GM23338 (cell line): ENCODE measurements around the gene NEU2. TPM values are rescaled to one million over a fixed set of nuclear protein-coding genes. Genes with fewer than 3 reads are reported as not detected.

Source experiments
- ATAC-seq: fragments of 200-7000 bp; cut with Tn5 transposase; 3 replicates; pipeline ENCODE4 v1.9.1; 2020
- DNase-seq: peaks from one replicate; pipeline ENCODE4 v3.0.0-alpha.2; 2015; ENCODE audit warnings: low spot score
- H2AFZ ChIP-seq: fragments of 200-600 bp; sonication (generic); 2 replicates; pipeline ENCODE4 v1.8.0; 2016; ENCODE audit warnings: antibody characterized with exemption, mild to moderate bottlenecking, moderate library complexity
- H3F3A ChIP-seq: fragments of 200-600 bp; sonication (generic); replicated peaks from 2 replicates; pipeline ENCODE4 v1.8.0; 2017; ENCODE audit warnings: antibody characterized with exemption, mixed run types, low read depth
- H3K27ac ChIP-seq: fragments of 200-600 bp; sonication (generic); 2 replicates; pipeline ENCODE4 v1.6.1; 2016; ENCODE audit warnings: low read depth
- H3K27me3 ChIP-seq: fragments of 200-600 bp; sonication (generic); 2 replicates; pipeline ENCODE4 v1.8.0; 2016; ENCODE audit warnings: mild to moderate bottlenecking, mixed run types, moderate library complexity; ENCODE audit not compliant: insufficient read depth
- H3K36me3 ChIP-seq: fragments of 200-600 bp; sonication (generic); 2 replicates; pipeline ENCODE4 v1.8.0; 2016; ENCODE audit warnings: mild to moderate bottlenecking; ENCODE audit not compliant: insufficient read depth
- H3K4me1 ChIP-seq: fragments of 200-600 bp; sonication (generic); 2 replicates; pipeline ENCODE4 v1.8.0; 2016; ENCODE audit warnings: mild to moderate bottlenecking, moderate library complexity; ENCODE audit not compliant: insufficient read depth
- H3K4me2 ChIP-seq: fragments of 200-600 bp; sonication (generic); 2 replicates; pipeline ENCODE4 v1.7.1; 2017; ENCODE audit warnings: mixed run types
- H3K4me3 ChIP-seq: fragments of 200-600 bp; sonication (generic); 2 replicates; pipeline ENCODE4 v1.6.1; 2016; ENCODE audit warnings: mixed run types
- H3K79me2 ChIP-seq: fragments of 200-600 bp; sonication (generic); replicated peaks from 2 replicates; pipeline ENCODE4 v1.8.0; 2017; ENCODE audit warnings: mild to moderate bottlenecking; ENCODE audit not compliant: insufficient read depth
- H3K9me2 ChIP-seq: fragments of 200-600 bp; sonication (generic); 2 replicates; pipeline ENCODE4 v1.8.0; 2017; ENCODE audit not compliant: insufficient read depth
- H4K20me1 ChIP-seq: fragments of 200-600 bp; sonication (generic); replicated peaks from 2 replicates; pipeline ENCODE4 v1.8.0; 2017; ENCODE audit warnings: mild to moderate bottlenecking; ENCODE audit not compliant: insufficient read depth
- H3K27ac Mint-ChIP-seq: 2 replicates; pipeline ENCODE4 v1.8.0; 2020; ENCODE audit warnings: inconsistent platforms, mild to moderate bottlenecking, moderate library complexity, mixed read lengths
- H3K27me3 Mint-ChIP-seq: 3 replicates; pipeline ENCODE4 v1.8.0; 2022; ENCODE audit warnings: low read depth, mild to moderate bottlenecking, moderate library complexity, mixed read lengths, inconsistent platforms; ENCODE audit not compliant: insufficient read depth, poor library complexity
- H3K36me3 Mint-ChIP-seq: 3 replicates; pipeline ENCODE4 v1.8.0; 2021; ENCODE audit warnings: low read depth, mild to moderate bottlenecking, inconsistent platforms, moderate library complexity, mixed read lengths
- H3K4me1 Mint-ChIP-seq: 3 replicates; pipeline ENCODE4 v1.8.0; 2020; ENCODE audit warnings: mild to moderate bottlenecking, inconsistent platforms, mixed read lengths
- H3K4me3 Mint-ChIP-seq: 3 replicates; pipeline ENCODE4 v1.8.0; 2021; ENCODE audit warnings: moderate library complexity, mild to moderate bottlenecking, inconsistent platforms, mixed read lengths
- H3K9me3 Mint-ChIP-seq: 3 replicates; pipeline ENCODE4 v1.8.0; 2020; ENCODE audit warnings: moderate library complexity, mild to moderate bottlenecking, inconsistent platforms, mixed read lengths
- CTCF ChIP-seq, 2 experiments: fragments of 200-600 bp in 1 of 2; sonication (generic) in 1 of 2; conservative IDR thresholded peaks; 2 replicates each; pipeline versions ENCODE4 v1.5.1 to v1.6.1; 2016 to 2017; ENCODE audit warnings: antibody characterized with exemption in 2 of 2, low read depth in 2 of 2, mild to moderate bottlenecking in 2 of 2, moderate library complexity in 1 of 2
- ETS1 ChIP-seq: IDR thresholded peaks from 2 replicates; pipeline ENCODE4 v1.6.1; 2016; ENCODE audit warnings: antibody characterized with exemption
- EZH2phosphoT487 ChIP-seq: fragments of 200-600 bp; sonication (generic); IDR thresholded peaks from one replicate; pipeline ENCODE4 v1.8.1; 2018; ENCODE audit warnings: antibody characterized with exemption; ENCODE audit not compliant: unreplicated experiment
- JUNB ChIP-seq: IDR thresholded peaks from one replicate; pipeline ENCODE4 v1.6.1; 2016; ENCODE audit warnings: antibody characterized with exemption; ENCODE audit not compliant: unreplicated experiment
- NANOG ChIP-seq: IDR thresholded peaks from 2 replicates; pipeline ENCODE4 v1.6.1; 2016; ENCODE audit warnings: antibody characterized with exemption, borderline replicate concordance
- REST ChIP-seq: IDR thresholded peaks from one replicate; pipeline ENCODE4 v1.6.1; 2018; ENCODE audit warnings: antibody characterized with exemption; ENCODE audit not compliant: unreplicated experiment
- STAT1 ChIP-seq: IDR thresholded peaks from one replicate; pipeline ENCODE4 v1.6.1; 2016; ENCODE audit warnings: antibody characterized with exemption; ENCODE audit not compliant: unreplicated experiment
- ZNF114 ChIP-seq: fragments of 250-450 bp; sonication (Bioruptor Pico); IDR thresholded peaks from 2 replicates; pipeline ENCODE4 v1.5.0; 2020; ENCODE audit warnings: mild to moderate bottlenecking, moderate library complexity
- ZNF331 ChIP-seq: fragments of 250-450 bp; sonication (Bioruptor Pico); IDR thresholded peaks from 2 replicates; pipeline ENCODE4 v1.5.0; 2020; ENCODE audit warnings: low read depth, mild to moderate bottlenecking, moderate library complexity
- polyA plus RNA-seq: library from polyadenylated mRNA; unstranded; fragments of >200 nt; fragmentation: Nextera tagmentation; extraction: Ambion mirVana; gene quantifications from 2 replicates; pipeline ENCODE4 v1.2.1, GENCODE V29; 2016
- total RNA-seq: library from RNA; depleted of rRNA; stranded (reverse); fragments of >200 nt; shearing (Covaris generic); gene quantifications from 2 replicates; pipeline ENCODE4 v1.2.3, GENCODE V29; 2014

Gene NEU2
- total and polyA plus RNA-seq, 2 experiments from 2014 or later, result not detected

GRCh38 chr2:233039212-233039845 is 6.9 kb downstream of the NEU2 start (continued):
- TF ChIP-seq CTCF (conservative IDR thresholded peaks at IDR 0.05; ENCODE audit: low read depth in 2 of 2), result no peak
- TF ChIP-seq REST, result no peak
- TF ChIP-seq ZNF114 (CRISPR knock-in tag), result no peak
- TF ChIP-seq ETS1, result no peak
- no peak for TF ChIP-seq STAT1
- TF ChIP-seq NANOG, result no peak
- TF ChIP-seq EZH2phosphoT487, result no peak
- TF ChIP-seq ZNF331, result no peak
- no peak for TF ChIP-seq JUNB

- H3K27me3 ChIP-seq, result no peaks in the 10 kb centered on the region
- peaks cover 3% of the 10 kb centered on the region; the same call in 1 of the 3 replicates for H3K36me3 Mint-ChIP-seq
- no peaks in the 10 kb centered on the region for H3K36me3 ChIP-seq
- no peaks in the 10 kb centered on the region for H3K79me2 ChIP-seq
- H3K4me3 Mint-ChIP-seq, result no peak overlapping the region
- peaks cover 3% of the 10 kb centered on the region for H3K27me3 Mint-ChIP-seq
- no peak overlapping the region for H3K4me2 ChIP-seq
- peaks cover 6% of the 10 kb centered on the region; the same call in 1 of the 2 replicates for H3K9me2 ChIP-seq
- no peaks in the 10 kb centered on the region; the same call in 2 of the 3 replicates for H3K4me1 Mint-ChIP-seq
- ATAC-seq (no peak), DNase-seq (no peak)
- peaks cover 13% of the 10 kb centered on the region for H3F3A ChIP-seq
- peaks cover 3% of the 10 kb centered on the region; the same call in 1 of the 3 replicates for H3K9me3 Mint-ChIP-seq
- H3K4me1 ChIP-seq, result no peaks in the 10 kb centered on the region
- no peaks in the 10 kb centered on the region for H4K20me1 ChIP-seq
- no peak overlapping the region for H3K27ac ChIP-seq
- no peak overlapping the region for H2AFZ ChIP-seq
- H3K4me3 ChIP-seq, result no peak overlapping the region
- no peak overlapping the region for H3K27ac Mint-ChIP-seq
- TF ChIP-seq STAT1 (no peak), ZNF331 (no peak), JUNB (no peak), CTCF (conservative IDR thresholded peaks at IDR 0.05; ENCODE audit: low read depth in 2 of 2) (no peak)
Measured at GRCh38 chr2:233039846-233040530, 7.5 kb downstream of the NEU2 start.
